ENCODE results near the gene RBFA.

Gene RBFA

DNA sequence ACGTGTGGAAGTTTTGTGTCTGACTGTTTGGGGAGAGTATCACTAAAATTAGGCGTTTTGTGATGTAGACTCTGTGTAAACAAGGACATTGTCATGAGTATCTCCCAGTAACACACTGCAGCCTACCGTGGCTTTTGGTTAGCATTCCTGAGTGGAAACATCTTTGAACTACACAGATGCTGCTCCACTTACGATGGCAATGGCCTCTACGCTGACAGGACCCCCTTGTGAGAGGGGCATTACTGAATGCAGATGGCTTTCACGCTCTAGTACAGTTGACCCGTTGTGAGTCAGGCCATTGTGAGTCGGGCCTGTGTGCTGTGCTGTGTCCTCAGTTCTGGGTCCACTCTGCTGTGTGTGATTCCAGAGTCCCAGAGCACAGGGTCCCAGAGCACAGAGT, 40.5 kb downstream of the RBFA start:
- no peak for DNase-seq (ENCODE audit: low read depth)

DNA sequence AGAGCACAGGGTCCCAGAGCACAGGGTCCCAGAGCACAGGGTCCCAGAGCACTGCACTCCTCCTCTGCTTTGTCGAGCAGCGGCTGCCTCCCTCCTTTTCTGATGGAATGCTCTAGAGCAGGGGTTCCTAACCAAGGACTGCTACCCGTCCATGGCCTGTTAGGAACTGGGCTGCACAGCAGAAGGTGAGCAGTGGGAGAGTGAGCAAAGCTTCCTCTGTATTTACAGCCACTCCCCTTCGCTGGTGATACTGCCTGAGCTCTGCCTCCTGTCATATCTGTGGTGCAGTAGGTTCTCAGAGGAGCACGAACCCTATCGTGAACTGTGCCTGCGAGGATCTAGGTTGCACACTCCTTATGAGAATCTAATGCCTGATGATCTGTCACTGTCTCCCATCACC, 41.7 kb downstream of the RBFA start:
- DNase-seq (ENCODE audit: low read depth): no peak

- no peak for DNase-seq (ENCODE audit: low read depth)
Observed at GRCh38 chr18:80076379-80076778, 42.1 kb downstream of the RBFA start.

GRCh38 chr18:80077873-80078272, 43.6 kb downstream of the RBFA start:
- DNase-seq (ENCODE audit: low read depth): no peak

Measured in stimulated activated CD8-positive, alpha-beta memory T cell treated with anti-CD3 and anti-CD28 coated beads, Interleukin-12 subunit alpha, Interleukin-12 subunit beta, amount 100 ng/mL, for 1 hour (primary cell).